GM18499 (cell line): ENCODE results near the gene DISC1.

Source experiments
- ATAC-seq: cut with Tn5 transposase; IDR thresholded peaks from one replicate; pipeline ENCODE4 v1.9.1; 2021; ENCODE audit warnings: moderate number of reproducible peaks; ENCODE audit not compliant: insufficient read depth, unreplicated experiment

DISC1 gene

DNA sequence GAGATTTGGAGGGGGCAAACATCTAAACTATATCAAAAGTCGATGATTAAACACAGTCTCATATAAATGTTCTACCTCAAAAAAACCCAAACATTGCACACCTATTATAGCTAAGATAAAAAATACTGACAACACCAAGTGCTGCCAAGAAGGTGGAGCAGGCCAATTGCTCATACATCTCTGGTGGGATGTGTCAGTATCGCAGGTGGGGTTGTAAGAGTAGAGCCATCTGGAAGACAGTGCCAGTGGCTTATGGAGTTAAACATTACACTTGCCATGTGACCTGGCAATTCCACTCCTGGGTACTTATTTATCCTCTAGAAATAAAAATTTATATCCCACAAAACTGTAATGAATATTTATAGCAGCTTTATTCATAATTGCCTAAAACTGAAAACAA, 213.4 kb downstream of the DISC1 start:
- no peak for ATAC-seq

GRCh38 chr1:231841616-231842344, 215.2 kb downstream of the DISC1 start:
- no peak for ATAC-seq

GRCh38 chr1:231842441-231842840, 215.9 kb downstream of the DISC1 start:
- ATAC-seq, result no peak

- no peak for ATAC-seq
Observed at GRCh38 chr1:231844986-231845502, 218.5 kb downstream of the DISC1 start.

DNA sequence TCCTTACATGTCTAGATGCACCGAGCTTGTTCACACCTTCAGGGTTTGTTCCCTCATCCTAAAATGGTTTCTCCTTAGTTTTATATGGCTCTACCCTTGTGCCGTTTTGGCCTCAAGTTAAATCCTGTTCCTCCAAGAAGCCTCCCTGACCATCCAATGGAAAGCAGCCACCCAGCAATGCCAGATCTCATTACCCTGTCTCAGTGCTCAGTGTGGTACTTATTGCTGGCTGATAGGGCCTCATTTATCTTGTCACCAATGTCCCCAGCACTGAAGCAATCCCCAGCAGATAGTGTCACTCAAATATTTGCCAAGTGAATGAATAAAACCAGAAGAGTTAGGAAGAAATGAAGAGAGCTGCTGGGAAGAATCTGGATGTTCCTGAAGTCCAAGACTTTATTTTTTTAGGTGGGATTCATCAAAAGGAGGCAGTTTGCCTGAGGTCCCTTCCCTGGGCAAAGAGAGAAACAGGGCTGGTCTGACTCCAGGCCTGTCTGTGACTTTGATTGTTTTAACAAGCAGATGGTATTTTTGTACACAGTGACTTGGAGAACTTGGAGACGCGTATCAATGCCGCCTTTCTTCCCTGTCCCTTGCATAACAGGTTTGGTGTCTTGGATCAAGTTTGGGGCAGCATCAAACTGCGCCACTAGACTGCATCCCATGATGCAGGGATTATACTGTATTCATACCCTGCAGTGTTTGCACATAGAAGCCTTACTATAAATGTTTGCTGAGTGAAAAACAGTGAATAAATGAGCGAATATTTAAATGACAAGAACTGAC, 221.2 kb downstream of the DISC1 start:
- ATAC-seq, result no peak

DNA sequence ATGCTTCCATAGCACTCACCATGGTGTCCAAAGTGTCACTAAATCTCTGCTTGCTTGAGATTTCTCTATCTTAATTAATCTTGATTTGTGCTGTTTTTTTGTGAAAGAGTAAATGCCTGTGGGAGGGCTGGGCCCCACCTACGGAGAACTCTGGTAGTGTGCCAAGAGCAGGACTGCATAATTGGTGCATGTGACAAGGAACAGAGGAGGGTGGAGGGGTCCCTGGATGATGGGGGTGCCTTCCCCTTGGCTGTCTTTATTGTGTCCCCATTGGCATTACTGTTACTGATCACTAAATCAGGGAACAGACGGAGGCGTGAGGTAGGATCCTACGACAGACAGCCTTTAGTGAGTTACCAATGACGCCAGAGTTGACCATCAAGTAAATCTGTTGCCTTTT, 223.4 kb downstream of the DISC1 start:
- no peak for ATAC-seq

DNA sequence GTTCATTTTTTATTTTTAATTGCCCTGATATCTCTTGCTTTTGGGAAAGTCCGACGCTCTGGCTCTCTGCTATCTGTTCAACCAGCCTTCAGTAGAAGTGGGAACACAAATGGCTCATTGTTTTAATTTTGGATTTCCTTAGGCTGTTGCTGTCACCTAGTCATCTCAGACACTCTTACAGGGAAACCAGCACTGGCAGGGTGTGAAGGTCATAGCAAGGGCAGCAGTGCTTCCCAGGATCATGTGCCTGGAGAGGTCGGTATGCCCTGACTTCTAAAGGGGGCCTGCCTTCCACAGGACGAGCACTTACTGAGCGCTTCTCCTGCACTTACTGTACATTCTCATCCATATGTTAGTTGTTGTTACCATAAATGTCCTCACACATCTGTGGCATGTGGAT, 224.2 kb downstream of the DISC1 start:
- ATAC-seq, result no peak

DNA sequence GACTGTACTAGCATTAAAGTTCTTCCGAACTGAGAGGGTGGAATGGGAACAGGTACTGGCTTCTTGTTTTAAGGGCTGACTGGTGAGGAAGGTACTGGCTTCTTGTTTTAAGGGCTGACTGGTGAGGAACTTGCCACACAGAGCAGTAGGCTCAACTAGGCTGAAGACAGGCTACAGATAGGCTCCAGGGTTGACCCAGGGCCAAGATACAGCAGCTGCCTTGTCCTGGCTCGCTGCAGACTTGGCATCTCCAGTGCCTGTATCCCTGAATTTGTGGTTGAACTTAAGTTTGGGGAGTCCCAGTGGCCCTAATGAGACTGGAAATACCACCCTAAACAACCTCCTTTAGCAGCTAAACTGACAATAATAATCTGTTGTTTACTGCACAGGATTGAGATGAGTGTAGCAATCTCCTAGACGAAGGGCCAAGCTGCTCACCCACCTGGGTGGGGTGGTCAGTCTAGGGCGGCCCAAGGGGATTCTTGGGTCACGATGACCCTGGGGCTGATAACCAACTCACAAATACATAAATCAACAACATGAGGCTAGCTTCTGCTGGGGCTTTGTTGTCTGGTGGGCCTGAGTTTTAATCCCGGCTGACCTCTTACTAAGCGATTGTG, 227.1 kb downstream of the DISC1 start:
- no peak for ATAC-seq

- ATAC-seq, result no peak
Observed at GRCh38 chr1:231855361-231855760, 228.8 kb downstream of the DISC1 start.

GRCh38 chr1:231855926-231856325, 229.3 kb downstream of the DISC1 start:
- ATAC-seq, result no peak

DNA sequence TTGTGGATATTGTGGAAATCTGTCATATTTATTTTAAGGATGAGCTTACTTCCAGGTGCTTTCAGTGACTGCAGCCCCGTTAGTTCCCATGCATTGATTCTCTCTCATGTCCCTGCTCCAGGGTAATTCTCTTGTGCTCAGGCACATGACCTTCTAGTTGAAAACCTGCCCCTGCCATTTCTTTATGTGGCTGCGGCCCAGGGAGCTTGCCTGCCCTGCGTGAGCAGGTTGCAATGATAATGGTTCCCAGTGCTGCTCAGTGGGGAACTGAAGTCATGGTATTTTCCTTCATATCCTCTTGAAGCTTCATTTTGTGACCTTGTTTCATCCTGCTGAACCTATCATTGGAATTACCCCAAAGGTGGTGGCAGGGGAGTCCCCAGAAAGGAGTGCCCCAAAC, 229.8 kb downstream of the DISC1 start:
- ATAC-seq, result no peak

DNA sequence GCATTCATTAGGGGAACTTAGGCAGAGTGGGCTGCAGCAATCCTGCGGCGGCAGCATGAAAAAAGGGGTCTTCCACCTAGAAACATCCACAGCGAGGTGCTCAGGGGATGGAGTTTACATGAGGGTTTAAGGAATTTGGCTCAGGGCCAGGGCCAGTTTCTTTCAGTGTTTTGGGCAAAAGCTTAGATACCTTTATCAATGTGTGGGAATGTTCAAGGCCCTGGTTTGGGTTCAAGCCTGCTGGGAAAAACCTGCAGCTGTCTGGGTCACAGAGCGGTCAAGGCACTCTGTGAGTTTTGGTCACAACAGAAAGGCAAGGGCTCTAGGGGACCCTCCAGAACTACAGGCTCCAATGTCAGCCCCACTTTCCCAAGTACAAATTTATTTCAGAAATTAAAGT, 230.3 kb downstream of the DISC1 start:
- no peak for ATAC-seq

- no peak for ATAC-seq
Observed at GRCh38 chr1:231857609-231858135, 231.1 kb downstream of the DISC1 start.

GRCh38 chr1:231860221-231861088, 233.9 kb downstream of the DISC1 start:
- ATAC-seq, result no peak

DNA sequence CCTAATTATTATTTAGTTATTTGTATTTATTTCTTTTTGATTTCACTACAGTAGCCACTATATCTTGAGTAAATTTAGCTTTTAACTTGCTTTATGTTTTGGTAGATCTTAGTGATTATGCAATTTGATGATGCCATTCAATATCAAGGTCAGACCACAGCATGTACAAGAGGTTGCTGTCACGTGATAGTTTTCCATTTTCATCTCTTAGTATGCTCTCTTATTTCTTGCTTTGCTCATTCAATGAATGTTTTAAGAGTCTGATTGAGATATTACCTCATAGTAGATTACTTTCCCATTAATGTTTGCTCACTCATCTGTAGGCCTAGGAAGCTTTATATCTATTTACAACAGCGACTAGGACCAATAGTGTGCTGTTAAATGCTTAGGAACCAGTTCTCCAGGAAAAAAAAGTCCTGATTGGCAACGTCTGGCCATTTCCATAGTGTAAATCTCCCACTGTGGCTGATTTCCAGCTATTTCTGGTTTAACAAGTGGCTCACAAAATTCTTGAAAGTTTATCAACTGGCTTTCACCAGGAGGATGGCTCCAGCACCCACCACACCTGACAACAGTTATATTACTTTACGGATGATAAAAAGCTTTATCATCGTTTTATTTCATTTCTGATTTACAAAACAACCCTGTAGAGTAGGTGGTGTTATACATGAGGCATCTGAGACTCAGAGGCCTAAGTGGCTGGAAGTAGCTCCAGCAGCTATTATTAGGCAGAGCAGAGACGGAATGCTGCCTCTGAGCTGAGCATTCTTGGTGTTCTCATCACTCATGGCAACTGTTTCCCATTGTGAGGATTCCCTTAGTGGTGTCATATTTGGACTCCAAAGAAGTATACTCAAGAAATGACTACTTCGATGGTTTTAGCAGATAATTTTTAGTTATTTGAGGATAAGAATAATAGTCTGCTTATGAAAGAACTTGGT, 235.2 kb downstream of the DISC1 start:
- ATAC-seq, result no peak

GRCh38 chr1:231862611-231863010, 236.0 kb downstream of the DISC1 start:
- ATAC-seq, result no peak

GRCh38 chr1:231865331-231865730, 238.7 kb downstream of the DISC1 start:
- no peak for ATAC-seq

- ATAC-seq, result no peak
Observed at GRCh38 chr1:231866392-231867331, 240.1 kb downstream of the DISC1 start.
